NCI-H146 treated with DMSO at 0.1 percent for 48 hours (cell line): ENCODE measurements around the gene KCTD1.

Source experiments
- DNase-seq: peaks from one replicate; lab custom pipeline; 2025; ENCODE audit not compliant: unreplicated experiment; lab: John Stamatoyannopoulos, UW

The KCTD1 gene

GRCh38 chr18:26483633-26484032 is 64.7 kb downstream of the KCTD1 start:
- no peak for DNase-seq

GRCh38 chr18:26482569-26482968 is 65.8 kb downstream of the KCTD1 start:
- DNase-seq, result no peak

GRCh38 chr18:26480897-26481795 is 67.2 kb downstream of the KCTD1 start:
- no peak for DNase-seq

DNA sequence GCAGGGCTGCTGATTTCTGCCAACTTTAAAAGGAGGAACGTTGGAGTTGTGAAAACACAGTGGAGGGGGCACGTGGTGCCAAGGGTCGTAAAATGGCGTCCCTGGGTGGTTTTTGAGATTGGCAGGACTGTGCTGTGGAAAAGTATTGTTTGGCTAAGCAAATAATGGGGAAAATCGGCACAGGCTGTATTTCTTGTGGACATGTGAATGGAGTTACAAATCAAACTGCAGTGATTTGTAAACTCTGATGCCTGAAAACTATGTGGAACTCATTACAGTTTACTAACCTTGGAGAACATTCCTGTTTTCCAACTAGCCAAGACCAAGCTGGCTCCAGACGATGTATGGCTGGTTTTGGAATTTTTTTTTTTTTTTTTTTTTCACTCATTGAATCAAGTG is 68.7 kb downstream of the KCTD1 start:
- no peak for DNase-seq

DNA sequence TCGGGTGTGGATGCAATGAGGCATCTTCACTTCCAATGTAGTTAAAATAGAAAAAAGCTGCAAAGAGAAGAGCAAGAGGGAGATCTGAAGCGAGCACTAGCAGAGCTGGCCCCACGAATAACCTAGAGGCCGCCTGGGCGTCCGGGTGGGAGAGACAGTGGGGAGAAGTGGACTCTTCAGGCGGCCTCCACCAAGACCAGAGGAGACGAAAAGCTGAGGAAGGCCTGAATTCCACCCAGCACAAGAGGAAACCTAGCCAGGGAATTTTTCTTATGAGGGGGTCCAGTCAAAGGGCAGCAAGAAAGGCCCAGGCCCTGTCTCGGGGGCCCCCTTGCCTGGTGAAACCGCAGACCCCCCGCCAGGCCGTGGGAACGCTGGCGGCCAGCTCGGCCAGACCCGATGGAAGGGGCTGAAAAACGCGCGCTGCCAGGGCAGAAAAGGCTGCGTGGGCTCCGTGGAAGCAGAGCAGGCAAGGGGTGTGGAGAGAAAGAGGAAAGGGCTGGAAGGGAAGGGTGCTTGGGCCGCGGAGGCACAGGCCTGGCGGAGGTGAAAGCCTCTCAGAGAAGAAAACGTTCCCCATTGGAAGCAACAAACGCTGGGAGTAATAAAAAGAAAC is 69.2 kb downstream of the KCTD1 start:
- DNase-seq, result no peak

- no peak for DNase-seq
Measured at GRCh38 chr18:26477828-26478466, 70.4 kb downstream of the KCTD1 start.

GRCh38 chr18:26476697-26477096 is 71.7 kb downstream of the KCTD1 start:
- no peak for DNase-seq

DNA sequence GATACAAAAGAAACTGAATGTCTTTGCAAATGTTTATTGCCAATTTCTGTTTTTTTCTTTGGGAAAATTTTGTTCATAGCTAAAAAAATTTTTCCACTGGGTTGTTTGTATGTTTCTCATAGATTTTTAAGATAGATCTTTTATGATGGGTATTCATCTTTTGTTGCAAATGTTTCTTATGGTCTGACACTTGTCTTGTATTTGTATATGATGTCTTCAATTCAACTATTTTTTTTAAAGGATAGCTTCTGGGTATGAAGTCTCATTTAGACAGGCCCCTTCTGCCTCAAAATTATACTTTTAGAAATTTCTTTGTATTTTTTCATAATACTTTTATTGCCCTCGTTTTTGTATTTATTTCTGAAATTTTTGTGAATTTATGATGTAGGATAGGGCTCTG is 73.8 kb downstream of the KCTD1 start:
- no peak for DNase-seq

- no peak for DNase-seq
Measured at GRCh38 chr18:26473672-26474071, 74.7 kb downstream of the KCTD1 start.

GRCh38 chr18:26471826-26472225 is 76.5 kb downstream of the KCTD1 start:
- no peak for DNase-seq

GRCh38 chr18:26471027-26471426 is 77.3 kb downstream of the KCTD1 start:
- no peak for DNase-seq

DNA sequence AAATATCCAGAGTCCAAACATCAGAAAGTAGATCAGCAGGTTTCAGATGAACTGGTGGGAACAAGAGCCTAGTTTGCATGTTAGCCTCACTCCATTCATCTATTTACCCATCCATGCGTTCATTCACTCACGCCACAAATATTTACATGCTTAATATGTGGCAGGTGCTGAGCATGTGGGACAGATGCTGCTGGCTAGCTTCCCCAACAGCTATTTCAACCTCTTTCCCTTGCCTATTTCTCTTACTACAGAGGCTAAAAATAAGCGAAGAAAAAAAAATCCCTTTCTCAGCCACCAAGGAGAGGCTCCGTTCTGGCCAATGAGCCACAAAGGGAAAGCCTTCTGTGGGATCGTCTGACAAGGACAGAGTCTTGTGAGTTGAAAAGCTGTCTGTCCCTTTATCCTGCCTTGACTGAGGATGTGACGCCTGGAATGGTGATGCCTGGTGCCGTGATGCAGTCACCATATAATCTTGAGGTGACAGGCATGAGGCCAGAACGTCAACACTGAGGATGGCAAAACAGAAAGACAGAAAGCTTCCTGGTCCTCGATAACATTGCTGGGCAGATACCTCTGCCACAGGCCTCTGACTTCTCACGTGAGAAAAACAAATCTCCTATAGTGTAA is 78.2 kb downstream of the KCTD1 start:
- no peak for DNase-seq

GRCh38 chr18:26468931-26469340 is 79.4 kb downstream of the KCTD1 start:
- DNase-seq, result no peak

GRCh38 chr18:26466026-26466425 is 82.3 kb downstream of the KCTD1 start:
- no peak for DNase-seq

- no peak for DNase-seq
Measured at GRCh38 chr18:26465431-26465830, 82.9 kb downstream of the KCTD1 start.

- no peak for DNase-seq
Measured at GRCh38 chr18:26464128-26465011, 84.0 kb downstream of the KCTD1 start.

DNA sequence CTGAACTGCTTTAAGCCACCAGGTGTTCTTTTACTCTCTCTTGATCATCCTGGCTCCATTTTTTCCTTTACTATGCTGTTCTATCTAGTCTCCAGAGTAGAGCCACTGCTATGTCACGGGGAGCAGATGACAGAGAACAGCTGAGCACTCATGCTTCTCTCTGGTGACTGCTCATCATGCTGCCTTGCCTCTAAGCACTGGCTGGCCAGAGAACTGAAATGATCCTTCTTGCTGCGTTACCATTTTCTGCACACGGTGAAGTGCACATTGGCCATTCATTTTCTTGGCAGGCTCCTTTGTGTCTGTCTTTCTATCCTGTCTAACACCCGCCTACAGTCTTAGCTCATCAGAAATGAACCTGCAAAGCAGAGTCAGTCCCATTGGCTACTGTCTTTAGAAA is 86.0 kb downstream of the KCTD1 start:
- no peak for DNase-seq

- no peak for DNase-seq
Measured at GRCh38 chr18:26461405-26461804, 86.9 kb downstream of the KCTD1 start.

DNA sequence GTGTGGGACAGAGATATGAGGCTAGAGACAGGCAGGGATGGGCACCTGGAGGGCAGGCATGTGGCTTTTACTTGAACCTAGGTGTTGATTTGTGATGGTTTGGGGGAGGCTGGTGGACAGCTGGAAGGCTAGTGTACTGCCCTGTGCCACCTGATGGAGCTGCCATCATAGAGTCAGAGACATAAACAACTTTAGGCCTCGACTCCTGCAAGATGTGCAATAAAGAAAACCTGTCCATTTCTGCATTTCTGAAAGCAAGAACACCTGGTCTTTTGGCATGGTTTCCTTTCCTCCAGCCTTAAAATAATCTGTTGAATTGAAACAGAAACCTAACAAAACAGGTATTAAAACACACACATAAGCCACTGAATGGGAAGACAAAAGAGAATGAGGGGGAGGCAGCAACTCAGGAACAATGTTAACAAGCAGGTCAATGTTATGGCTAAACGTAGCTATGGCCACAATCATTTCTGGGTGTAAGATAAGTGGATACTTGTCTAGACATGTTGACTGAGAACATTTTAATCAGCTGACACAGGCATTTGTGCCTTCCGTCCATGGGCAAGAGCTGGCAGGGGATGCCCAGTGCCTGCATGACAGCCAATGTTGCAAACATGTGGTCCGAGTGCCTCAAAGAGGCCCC is 87.8 kb downstream of the KCTD1 start:
- no peak for DNase-seq

GRCh38 chr18:26459884-26460283 is 88.5 kb downstream of the KCTD1 start:
- DNase-seq, result no peak
